HG03175 (cell line): Measurements from ENCODE around the gene TMUB2.
"Not testable (repeated sequence)": the region's sequence is repeated elsewhere in the genome, so short reads cannot be mapped to it uniquely, and the experiment has no call there.

ENCODE experiments used
- ATAC-seq: cut with Tn5 transposase; IDR thresholded peaks from one replicate; pipeline ENCODE4 v1.9.1; 2021; ENCODE audit warnings: mild to moderate bottlenecking, moderate library complexity; ENCODE audit not compliant: unreplicated experiment

Gene TMUB2

DNA sequence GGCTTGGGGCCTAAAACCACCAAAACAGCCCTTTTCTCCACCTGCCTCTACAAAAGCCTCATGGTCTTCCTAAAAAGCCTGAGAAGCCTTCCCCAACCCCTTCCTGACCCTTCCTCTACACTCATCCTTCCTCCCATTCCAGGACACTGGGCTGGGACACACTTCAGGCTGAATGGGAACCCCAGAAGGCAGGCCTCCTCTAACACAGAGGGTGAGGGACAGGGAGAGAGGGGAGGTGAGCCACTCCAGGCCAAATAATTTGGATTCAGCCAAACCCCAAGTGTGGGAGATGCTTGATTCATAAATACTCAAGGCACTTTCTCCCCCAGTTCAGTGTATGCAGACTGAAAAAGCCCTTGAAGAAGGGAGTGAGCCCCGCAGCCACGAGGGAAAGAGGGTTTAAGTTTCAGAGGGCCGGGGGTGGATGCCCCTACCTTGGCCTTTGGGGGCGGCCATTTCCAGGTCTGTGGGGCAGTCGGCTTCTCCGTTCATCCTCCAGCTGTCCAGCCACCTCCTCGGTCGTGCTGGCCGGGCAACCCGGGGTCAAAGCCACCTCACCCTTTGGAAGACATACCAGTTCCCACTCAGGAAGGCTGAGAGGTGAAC lies 31.1 kb downstream of the TMUB2 start:
- no peak for ATAC-seq

DNA sequence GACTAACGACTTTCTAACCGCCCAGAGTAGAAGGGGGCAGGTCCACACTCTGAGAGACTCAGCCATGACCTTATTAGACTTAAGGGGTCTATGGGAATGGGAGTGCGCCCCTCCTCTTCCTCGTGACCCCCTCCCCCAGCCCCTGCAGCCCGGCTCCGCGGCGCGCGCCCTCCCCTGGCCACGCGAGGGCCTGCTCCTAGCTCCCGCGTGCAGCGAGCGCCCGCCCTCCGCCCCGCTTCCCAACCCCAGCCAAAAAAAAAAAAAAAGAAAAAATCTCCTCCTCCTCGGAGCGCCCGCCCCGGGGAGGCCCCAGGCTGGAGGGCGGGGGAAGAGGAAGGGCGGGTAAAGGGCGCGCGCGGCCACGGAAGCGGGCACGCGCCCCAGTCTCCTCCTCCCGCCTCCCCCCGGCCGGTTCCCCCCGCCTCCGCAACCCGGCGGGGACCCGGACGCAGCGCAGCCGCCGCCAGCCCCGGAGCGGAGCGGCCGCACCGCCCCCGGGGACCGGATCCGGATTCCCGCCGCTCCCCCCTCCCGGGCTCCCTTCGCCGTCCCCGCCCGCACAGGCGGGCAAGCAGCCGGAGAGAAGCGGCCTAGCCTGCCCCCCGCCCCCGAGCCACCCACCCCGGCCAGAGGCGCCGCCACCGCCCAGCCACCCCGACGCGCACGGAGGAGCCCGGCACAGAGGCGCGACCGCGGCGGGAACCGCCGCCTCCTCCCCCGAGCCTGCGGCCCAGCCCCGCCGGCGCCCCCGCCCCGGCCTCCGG lies 31.8 kb downstream of the TMUB2 start:
- ATAC-seq: peak; percentile 35

DNA sequence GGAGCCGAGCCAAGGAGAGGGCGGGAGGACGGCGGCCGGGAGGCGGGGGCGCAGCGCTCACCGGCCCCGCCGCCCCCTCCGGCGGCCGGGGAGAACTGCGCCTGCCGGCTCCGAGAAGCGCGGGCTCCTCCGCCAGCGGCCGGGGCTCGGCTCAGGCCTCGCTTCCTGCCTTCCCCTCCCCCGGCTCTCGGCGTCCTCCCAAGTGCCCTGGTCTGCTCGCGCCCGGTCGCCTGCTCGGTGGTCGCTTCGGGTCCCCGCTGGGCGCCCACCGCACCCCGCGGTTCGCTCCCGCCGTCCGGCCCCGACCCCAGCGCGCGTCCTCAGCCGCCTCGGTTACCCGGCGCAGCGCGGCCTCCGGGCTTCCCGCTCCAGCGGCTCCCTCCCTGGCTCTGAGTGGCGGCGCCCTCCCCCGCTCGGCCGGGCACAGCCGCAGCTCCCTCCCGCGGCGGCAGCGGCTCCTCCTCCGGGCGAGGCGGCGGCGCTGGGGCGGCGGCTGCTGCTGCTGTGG lies 32.4 kb downstream of the TMUB2 start:
- ATAC-seq: peak; percentile 48

DNA sequence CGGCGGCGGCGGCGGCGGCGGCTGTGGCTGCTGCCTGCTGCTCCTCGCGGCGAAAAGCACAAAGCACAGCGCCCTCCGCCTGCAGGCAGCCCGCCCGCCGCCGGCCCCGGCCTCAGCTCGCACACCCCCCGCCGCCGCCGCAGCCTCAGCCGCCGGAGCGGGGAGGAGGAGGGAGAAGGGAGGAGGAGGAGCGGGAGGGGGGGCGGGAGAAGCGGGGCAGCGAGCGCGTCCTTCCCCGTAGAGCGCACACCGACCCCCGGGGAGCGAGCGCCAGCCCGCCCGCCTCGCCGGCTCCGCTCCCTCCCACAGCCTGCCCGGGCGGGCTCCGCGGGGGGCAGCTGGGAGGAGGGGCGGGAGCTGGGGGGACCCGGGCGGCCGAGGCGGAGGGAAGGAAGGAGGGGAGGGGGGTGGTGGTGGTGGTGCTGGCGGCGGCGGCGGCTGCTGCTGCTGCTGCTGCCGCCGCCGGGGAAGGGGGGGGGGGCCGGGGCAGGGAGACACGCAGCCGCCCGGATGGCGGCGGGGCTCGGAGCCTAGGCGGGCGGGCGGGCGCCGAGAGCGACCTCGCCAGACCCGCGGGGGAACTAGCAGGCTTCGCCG lies 32.9 kb downstream of the TMUB2 start, which contains the start of gene UBTF:
UBTF (minus strand) TSS at position 60 of the 597 bp plus-strand sequence. CDS start 1,446 bp downstream, outside the sequence.
- peak; percentile 11 for ATAC-seq

DNA sequence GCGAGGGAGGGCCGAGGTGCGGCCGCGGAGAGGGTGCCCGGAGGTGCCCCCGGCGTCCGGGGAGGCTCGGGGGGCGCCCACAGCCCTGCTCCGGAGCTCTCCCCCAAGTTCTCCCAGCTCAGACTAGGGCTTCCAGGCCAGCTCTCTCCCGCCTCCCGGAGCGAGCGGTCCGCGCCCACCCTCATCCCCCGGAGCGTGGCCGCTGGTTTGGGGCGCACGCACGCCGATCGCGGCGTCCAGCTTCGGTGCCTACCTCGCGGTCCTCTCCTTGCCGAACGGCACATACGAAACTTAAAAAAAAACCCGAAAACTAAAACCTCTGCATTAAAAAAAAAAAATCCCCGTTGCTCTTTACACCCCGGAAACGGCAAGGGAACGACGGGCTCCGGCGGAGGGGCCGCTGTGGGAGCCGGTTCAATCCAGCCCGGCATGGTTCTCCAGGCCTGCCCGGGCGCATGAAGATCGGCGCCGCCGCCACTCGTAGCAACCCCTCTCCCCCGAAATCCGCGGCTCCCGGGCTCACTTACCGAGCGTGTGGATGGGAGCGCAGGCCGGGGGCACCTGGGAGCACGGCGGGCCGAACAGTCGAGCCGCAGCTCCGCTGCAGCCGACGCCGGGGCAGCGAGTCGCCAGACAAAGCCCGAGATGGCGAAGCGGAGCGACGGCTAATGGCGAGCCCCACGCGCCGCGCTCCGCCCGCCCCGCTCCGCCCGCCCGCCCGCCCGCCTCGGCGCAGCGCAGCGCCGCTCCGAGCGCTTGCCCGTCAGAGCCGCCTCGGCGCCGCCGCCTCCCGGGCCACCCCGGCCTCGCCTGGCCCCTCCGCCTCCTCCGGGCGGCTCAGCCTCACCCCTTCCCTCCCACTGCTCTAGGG lies 33.7 kb downstream of the TMUB2 start:
- no peak for ATAC-seq

DNA sequence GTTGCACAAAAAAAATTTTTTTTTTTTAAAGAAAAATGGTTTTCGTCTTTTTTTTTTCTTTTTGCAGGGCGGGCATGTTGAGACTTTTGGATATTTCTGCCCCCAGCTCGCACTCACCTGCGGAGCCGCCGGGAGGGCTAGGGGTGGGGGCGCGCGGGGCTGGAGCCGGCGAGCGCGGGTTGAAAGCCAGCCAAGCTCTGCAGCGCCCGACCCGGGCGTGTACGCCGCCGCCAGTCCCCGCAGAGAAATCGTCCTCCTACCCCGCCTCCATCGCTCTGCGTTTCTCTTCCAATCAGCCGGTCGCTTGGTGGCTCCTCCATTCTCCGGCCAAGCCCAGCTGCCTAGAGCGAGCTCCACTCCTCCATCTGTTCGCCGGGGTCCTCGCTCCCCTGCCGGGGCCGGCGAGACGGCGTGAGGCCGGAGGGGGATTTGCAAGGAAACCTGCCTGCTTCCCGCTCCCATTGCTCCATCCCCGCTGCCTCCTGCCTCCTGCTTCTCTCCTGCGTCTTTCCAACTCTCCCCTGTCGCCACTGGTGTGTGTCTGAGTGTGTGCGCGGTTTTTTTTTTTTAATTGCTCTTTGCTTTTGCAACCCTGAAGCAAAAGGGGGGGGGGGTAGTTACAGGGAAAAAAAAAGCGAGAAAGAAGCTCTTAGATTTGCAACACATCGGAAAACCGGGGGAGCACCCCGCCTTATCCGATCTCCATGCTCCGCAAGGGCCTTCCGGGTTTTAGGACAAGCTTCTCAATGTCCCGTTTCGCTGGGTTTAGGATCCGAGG lies 34.5 kb downstream of the TMUB2 start:
- ATAC-seq: no peak

DNA sequence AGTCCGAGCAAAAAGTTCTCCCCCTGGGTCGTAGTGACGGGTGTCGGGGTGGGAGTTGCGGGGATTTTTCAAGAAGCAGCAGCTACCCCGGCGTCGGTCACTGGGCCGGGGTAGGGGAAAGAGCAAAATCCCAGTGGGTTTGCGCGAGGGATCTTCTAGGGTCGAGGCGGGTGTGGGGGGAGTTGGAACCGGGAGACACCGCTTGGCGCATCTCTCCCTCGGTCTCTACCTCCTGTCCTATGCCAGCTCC lies 35.0 kb downstream of the TMUB2 start:
- no peak for ATAC-seq

DNA sequence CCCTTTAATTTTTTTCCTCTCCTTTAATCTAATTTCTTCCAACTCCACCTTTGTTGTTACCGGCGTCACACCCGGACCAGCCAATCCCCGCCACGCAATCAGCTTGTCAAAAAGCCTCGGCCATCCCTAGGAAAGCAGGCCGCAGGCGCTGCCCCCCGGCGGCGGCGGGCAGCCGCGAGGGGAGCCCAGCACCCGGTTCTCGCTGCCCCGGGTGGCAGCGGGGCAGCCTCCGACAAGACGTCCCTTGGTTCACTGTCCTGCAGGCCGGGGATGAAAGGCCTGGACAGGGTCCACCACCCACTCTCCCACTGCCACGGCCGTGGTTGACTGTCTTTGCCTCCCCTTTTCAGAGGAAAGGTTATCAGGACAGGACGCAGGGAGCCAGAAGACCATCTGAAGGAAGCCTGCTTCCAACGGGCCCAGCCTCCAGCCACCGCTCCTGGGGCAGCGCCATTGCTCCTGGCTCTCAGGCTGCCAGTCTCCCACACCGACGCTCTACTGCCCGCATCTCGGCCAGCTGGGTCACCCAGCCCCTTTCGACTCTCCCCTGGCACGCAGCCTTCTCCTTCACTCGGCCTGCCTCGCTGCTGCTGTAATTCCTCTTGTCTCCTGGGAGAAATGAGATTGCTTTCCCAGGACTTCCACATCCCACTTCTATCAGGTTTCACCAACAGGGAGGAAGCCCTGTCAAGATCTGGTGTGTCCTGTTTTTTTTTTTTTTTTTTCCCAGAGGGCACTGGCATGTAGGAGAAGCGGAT lies 35.5 kb downstream of the TMUB2 start:
- no peak for ATAC-seq

DNA sequence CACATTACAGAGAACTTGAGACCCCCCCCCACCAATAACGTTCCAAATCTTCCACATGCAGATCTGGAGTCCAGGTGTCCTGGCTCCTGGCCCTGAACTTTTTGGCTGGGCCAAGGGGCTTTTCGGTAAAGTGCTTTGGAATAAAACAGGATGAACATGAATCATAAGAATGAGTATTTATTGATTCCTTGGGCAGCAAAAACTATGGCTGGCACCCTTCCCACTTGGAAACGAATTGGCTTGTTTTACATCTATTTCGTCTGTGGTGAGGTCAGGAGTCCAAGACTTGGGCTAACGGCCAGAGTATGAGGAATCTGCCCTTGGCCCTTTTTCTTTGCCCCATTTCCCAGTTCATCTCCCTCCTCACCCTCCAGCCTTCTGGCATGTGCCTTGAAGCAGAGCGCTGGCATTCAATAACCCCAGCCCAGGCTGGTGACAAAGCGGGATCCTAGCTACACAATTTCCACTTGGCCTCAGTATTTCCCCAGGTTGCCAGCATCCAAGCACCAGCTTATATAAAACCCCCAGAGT lies 36.8 kb downstream of the TMUB2 start:
- no peak for ATAC-seq

DNA sequence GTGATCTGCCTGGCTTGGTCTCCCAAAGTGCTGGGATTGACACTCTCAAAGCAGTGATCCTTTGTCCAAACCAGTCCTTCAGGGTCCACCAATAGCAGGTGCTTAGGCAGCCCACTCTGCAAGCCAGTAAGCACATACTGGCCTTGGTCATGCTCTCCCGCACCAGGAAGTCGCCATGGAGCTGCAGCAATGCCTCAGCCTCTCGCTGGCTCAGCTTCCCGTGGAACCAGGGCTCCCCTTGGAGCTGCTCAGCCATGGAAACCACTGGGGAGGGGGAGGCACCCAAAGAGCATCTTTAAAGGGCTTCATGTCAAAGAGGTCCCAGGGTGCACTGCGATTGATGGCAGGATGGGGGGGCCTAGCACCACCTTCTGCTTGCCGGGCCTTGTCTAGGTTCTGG lies 42.3 kb downstream of the TMUB2 start:
- ATAC-seq: no peak

DNA sequence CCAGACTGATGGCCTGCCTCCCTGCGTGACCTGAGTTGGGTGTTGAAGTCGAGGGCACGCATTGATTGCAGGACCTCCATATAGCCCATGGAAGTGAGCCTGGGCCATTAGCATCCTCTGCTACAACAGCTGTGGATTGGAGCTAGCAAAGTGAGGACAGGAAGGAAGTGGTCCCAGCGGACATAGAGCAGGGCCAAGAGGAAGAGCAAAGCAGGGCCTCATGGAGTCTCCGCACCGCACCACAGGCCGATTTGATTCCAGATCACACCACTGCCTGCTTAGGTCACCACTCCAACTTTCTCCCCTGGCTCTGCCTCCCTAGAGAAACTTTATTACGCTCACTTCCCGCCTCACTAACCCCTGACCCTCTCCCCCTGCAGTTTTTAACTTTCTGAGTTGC lies 43.4 kb downstream of the TMUB2 start:
- no peak for ATAC-seq

DNA sequence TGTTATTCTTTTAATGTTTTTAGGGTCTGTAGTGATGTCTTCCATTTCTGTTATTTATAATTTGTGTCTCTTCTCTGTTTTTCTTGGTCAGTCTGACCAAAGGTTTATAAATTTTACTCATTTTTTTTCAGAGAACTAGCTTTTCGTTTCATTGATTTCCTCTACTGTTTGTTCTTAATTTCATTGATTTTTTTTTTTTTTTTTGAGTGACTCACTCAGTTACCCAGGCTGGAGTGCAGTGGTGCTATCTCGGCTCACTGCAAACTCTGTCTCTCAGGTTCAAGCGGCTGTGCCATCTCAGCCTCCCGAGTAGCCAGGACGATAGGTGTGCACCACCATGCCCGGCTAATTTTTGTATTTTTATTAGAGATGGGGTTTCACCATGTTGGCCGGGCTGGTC lies 45.3 kb downstream of the TMUB2 start:
- no peak for ATAC-seq

DNA sequence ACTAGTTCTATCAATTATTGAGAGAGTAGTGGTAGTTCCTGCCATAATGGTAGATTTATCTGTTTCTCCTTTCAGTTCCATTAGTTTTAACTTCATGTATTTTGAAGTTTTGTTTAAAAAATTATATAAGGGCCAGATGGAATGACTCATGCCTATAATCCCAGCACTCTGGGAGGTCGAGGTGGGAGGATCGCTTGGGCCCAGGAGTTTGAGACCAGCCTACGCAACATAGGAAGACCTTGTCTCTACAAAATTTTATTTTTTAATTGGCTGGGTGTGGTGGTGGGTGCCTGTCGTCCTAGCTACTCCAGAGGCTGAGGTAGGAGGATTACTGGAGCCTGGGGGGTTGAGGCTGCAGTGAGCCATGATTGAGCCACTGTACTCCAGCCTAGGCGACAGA lies 46.8 kb downstream of the TMUB2 start:
- ATAC-seq: no peak

DNA sequence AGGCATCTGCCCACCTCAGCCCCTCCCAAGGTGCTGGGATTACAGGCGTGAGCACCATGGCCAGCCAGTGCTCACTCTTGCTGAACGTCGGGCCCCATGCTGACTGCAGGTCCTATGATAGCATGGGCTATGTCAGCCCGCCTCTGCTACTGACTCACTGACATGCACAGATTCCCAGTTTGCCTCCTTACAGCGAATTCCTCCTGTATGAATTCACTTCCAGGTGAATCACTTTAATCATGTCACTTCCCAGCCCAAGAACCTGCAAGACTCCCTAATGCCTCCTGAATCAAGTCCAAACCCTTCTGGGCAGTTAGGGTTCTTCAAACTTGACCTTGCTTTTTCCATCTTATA lies 48.8 kb downstream of the TMUB2 start:
- ATAC-seq: no peak

DNA sequence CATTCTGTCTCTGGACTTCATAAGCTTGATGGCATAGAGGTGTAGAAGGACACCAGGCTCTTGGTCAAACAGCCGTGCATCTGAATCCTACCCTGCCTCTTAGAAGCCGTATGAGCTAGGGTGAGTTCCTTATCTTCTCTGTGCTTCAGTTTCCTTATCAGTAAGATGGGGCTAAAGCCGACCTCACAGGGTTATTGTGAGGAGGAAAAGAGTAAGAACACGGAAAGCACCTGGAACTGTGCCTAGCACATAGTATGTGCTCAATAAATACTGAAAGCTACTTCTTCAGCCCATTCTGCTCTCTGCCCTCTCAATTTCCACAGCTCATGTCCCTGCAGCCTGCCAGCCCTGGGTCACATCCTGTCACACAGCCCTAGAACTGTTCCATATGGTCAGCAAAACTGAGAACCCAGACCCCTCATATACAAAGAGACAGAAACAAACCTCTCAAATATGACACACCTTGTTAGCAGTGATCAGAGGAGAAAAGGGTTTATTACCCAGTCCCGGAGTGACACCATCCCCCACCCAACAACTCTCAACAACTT lies 49.7 kb downstream of the TMUB2 start:
- ATAC-seq: no peak

DNA sequence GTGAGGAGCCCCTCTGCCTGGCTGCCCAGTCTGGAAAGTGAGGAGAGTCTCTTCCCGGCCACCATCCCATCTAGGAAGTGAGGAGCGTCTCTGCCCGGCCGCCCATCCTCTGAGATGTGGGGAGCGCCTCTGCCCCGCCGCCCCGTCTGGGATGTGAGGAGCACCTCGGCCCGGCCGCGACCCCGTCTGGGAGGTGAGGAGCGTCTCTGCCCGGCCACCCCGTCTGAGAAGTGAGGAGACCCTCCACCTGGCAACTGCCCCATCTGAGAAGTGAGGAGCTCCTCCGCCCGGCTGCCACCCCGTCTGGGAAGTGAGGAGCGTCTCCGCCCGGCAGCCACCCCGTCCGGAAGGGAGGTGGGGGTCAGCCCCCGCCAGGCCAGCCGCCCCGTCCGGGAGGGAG lies 51.1 kb downstream of the TMUB2 start:
- ATAC-seq: not testable (repeated sequence)

DNA sequence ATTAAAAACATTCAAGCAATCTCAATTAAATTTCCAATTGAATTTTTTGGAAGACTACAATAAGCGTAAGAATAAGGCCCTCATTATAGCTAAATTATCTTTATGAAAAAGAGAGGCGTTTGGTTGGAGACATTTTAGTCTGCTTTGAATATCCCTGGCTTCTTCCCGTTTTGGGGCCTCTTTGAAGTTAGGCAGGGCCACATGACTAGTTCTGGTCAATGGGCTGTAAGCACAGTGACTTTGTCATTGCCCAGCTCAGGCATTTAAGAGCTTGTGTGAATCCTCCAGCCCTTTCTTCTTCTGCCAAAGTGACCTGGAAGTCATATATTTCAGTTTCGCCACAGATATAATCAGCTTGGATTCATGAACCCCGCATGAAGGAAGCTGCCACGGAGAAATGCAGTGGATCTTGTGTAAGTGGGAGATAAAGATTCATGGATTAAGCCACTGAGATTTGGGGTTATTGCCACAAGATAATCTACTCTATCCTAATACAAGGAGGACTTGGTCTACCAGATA lies 54.4 kb downstream of the TMUB2 start:
- no peak for ATAC-seq
